ENCODE data around the gene LIPH.
"Not testable (repeated sequence)": the region's sequence is repeated elsewhere in the genome, so short reads cannot be mapped to it uniquely, and the experiment has no call there.

The LIPH gene

DNA sequence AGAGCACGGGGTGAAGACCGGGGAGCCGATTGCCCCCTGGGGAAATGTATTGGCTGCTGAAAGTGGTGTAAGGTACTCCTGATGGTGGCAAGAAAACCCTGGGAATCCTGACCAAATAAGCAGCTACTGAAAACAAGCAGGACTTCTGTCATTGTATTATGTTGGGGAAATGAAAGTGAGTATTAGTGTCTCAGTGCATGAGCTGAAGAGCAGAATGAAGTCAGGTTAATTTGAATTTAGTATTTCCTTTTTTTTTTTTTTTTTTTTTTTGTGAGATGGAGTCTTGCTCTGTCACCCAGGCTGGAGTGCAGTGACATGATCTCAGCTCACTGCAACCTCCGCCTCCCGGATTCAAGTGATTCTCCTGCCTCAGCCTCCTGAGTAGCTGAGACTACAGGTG is 86.3 kb downstream of the LIPH start:
- H3K4me1 ChIP-seq (ENCODE audit: control insufficient read depth in 2 of 2, insufficient read depth in 1 of 2, low read depth in 1 of 2, low read length in 2 of 2); H3K4ac ChIP-seq (ENCODE audit: low read length); H3K27ac ChIP-seq (replicated peaks; ENCODE audit: low read length); H3K18ac ChIP-seq (ENCODE audit: low read length); H3K9me3 ChIP-seq (replicated peaks in 1 of 2; ENCODE audit: control insufficient read depth in 2 of 2, insufficient read depth in 1 of 2, low read depth in 1 of 2, low read length in 2 of 2); H2AK5ac ChIP-seq (ENCODE audit: low read depth, low read length); H3K4me3 ChIP-seq (ENCODE audit: low read length in 2 of 2); H4K8ac ChIP-seq (ENCODE audit: low read depth, low read length); H3K79me1 ChIP-seq (ENCODE audit: low read depth, low read length); H3K23ac ChIP-seq (ENCODE audit: low read depth, low read length, poor library complexity); H3K9ac ChIP-seq (ENCODE audit: low read depth, low read length, poor library complexity); H3K27me3 ChIP-seq (ENCODE audit: control insufficient read depth in 3 of 3, insufficient read depth in 3 of 3, low read depth in 1 of 3, low read length in 3 of 3); H3K4me2 ChIP-seq (ENCODE audit: insufficient read depth, low read length, poor library complexity, severe bottlenecking); H2BK12ac ChIP-seq (ENCODE audit: low read length); H2BK120ac ChIP-seq (ENCODE audit: low read depth, low read length); H4K91ac ChIP-seq (ENCODE audit: low read depth, low read length, poor library complexity); DNase-seq (ENCODE audit: low spot score); H2BK15ac ChIP-seq (ENCODE audit: low read length); H2BK5ac ChIP-seq (ENCODE audit: low read length); H3K14ac ChIP-seq (ENCODE audit: low read length); H2AFZ ChIP-seq (ENCODE audit: low read length): not testable (repeated sequence)
- no CpG with 5 or more reads among the region's 5 CpGs for WGBS, 2 donors (ENCODE audit: extremely low coverage in 2 of 2, insufficient read length in 2 of 2, insufficient replicate concordance in 1 of 2)
- H3K36me3 ChIP-seq (replicated peaks in 1 of 2; ENCODE audit: control insufficient read depth in 2 of 2, insufficient read depth in 2 of 2, low read length in 2 of 2): peaks cover 4 to 21% of the 10 kb centered on the region in 2 donors

DNA sequence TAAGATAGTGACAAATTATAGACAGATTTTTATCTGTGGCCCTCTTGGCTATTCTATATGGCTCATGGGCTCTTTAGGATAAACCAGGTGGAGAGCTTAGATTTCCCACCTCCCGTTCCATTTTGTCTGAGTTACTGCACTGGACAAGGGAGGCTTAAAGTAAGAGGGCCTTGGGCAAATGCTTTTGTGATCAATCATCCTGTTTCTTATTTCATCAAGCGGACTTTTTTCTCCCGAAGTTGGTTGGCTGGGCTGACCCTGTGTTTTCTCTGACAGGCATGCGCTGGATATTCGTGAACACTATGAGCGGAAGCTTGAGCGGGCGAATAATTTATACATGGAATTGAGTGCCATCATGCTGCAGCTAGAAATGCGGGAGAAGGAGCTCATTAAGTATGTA is 86.9 kb downstream of the LIPH start:
- Histone ChIP-seq H3K9ac (ENCODE audit: low read depth, low read length, poor library complexity) (no peak overlapping the region), H2BK5ac (ENCODE audit: low read length) (no peak overlapping the region), H3K79me1 (ENCODE audit: low read depth, low read length) (no peaks in the 10 kb centered on the region), H2BK12ac (ENCODE audit: low read length) (no peak overlapping the region), H3K4me2 (ENCODE audit: insufficient read depth, low read length, poor library complexity, severe bottlenecking) (no peak overlapping the region), H3K36me3 (replicated peaks in 1 of 2; ENCODE audit: control insufficient read depth in 2 of 2, insufficient read depth in 2 of 2, low read length in 2 of 2) (peaks cover 4 to 21% of the 10 kb centered on the region in 2 donors), H3K27me3 (ENCODE audit: control insufficient read depth in 3 of 3, insufficient read depth in 3 of 3, low read depth in 1 of 3, low read length in 3 of 3) (no peaks in the 10 kb centered on the region), H2BK120ac (ENCODE audit: low read depth, low read length) (no peak overlapping the region), H3K4me3 (ENCODE audit: low read length in 2 of 2) (no peak overlapping the region), H2BK15ac (ENCODE audit: low read length) (no peak overlapping the region), H3K18ac (ENCODE audit: low read length) (no peak overlapping the region), H4K91ac (ENCODE audit: low read depth, low read length, poor library complexity) (no peak overlapping the region), H3K27ac (replicated peaks; ENCODE audit: low read length) (no peak overlapping the region), H3K23ac (ENCODE audit: low read depth, low read length, poor library complexity) (no peak overlapping the region), H4K8ac (ENCODE audit: low read depth, low read length) (no peak overlapping the region), H2AFZ (ENCODE audit: low read length) (no peak overlapping the region), H2AK5ac (ENCODE audit: low read depth, low read length) (no peak overlapping the region), H3K4me1 (ENCODE audit: control insufficient read depth in 2 of 2, insufficient read depth in 1 of 2, low read depth in 1 of 2, low read length in 2 of 2) (no peaks in the 10 kb centered on the region), H3K14ac (ENCODE audit: low read length) (no peak overlapping the region), H3K4ac (ENCODE audit: low read length) (no peak overlapping the region), H3K9me3 (replicated peaks in 1 of 2; ENCODE audit: control insufficient read depth in 2 of 2, insufficient read depth in 1 of 2, low read depth in 1 of 2, low read length in 2 of 2) (no peaks in the 10 kb centered on the region)
- WGBS, 2 donors (ENCODE audit: extremely low coverage in 2 of 2, insufficient read length in 2 of 2, insufficient replicate concordance in 1 of 2): no CpG with 5 or more reads among the region's 9 CpGs
- no peak for DNase-seq (ENCODE audit: low spot score)

DNA sequence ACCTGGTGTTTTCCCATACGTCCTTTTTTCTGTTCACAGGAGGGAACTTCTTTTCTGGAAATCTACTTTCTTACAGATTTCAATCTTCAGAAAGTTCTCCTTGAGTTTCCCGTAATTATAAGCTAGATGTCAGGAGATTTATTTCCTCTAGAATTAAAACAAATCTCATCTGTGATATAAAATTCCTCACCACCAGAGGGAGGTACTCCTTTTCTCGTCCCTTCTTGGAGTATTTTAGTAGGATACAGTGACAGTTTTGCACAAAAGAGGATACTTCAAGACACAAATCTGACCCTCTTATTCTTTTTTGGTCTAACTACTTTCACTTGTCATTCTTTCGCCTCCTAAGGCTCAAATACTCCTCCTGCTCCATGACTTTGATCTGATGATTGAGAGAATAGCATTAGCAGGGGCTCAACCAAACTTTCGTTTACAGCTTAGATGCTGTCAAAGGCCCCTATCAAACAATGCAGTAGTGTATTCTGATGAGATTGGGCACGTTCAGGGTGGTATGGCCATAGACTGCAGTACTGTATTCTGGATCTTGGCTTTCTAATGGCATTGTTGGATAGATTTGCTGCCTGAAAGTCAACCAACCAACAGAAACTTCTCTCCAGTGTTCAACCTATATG is 91.6 kb downstream of the LIPH start:
- no CpG with 5 or more reads among the region's 6 CpGs for WGBS, 2 donors (ENCODE audit: extremely low coverage in 2 of 2, insufficient read length in 2 of 2, insufficient replicate concordance in 1 of 2)
- H3K18ac ChIP-seq (ENCODE audit: low read length): no peak overlapping the region
- H3K23ac ChIP-seq (ENCODE audit: low read depth, low read length, poor library complexity): no peak overlapping the region
- H3K14ac ChIP-seq (ENCODE audit: low read length): no peak overlapping the region
- H3K27ac ChIP-seq (replicated peaks; ENCODE audit: low read length): no peak overlapping the region
- no peaks in the 10 kb centered on the region for H3K27me3 ChIP-seq (ENCODE audit: control insufficient read depth in 3 of 3, insufficient read depth in 3 of 3, low read depth in 1 of 3, low read length in 3 of 3)
- H2AFZ ChIP-seq (ENCODE audit: low read length): no peak overlapping the region
- no peaks in the 10 kb centered on the region for H3K79me1 ChIP-seq (ENCODE audit: low read depth, low read length)
- no peak overlapping the region for H4K91ac ChIP-seq (ENCODE audit: low read depth, low read length, poor library complexity)
- no peak for DNase-seq (ENCODE audit: low spot score)
- H3K4ac ChIP-seq (ENCODE audit: low read length): no peak overlapping the region
- H2BK120ac ChIP-seq (ENCODE audit: low read depth, low read length): no peak overlapping the region
- no peak overlapping the region for H3K4me3 ChIP-seq (ENCODE audit: low read length in 2 of 2)
- H4K8ac ChIP-seq (ENCODE audit: low read depth, low read length): no peak overlapping the region
- H2BK5ac ChIP-seq (ENCODE audit: low read length): no peak overlapping the region
- no peaks in the 10 kb centered on the region for H3K4me1 ChIP-seq (ENCODE audit: control insufficient read depth in 2 of 2, insufficient read depth in 1 of 2, low read depth in 1 of 2, low read length in 2 of 2)
- no peak overlapping the region for H2AK5ac ChIP-seq (ENCODE audit: low read depth, low read length)
- peaks cover 3 to 5% of the 10 kb centered on the region in 2 donors for H3K36me3 ChIP-seq (replicated peaks in 1 of 2; ENCODE audit: control insufficient read depth in 2 of 2, insufficient read depth in 2 of 2, low read length in 2 of 2)
- no peak overlapping the region for H3K4me2 ChIP-seq (ENCODE audit: insufficient read depth, low read length, poor library complexity, severe bottlenecking)
- no peak overlapping the region for H2BK12ac ChIP-seq (ENCODE audit: low read length)
- H3K9ac ChIP-seq (ENCODE audit: low read depth, low read length, poor library complexity): no peak overlapping the region
- no peaks in the 10 kb centered on the region for H3K9me3 ChIP-seq (replicated peaks in 1 of 2; ENCODE audit: control insufficient read depth in 2 of 2, insufficient read depth in 1 of 2, low read depth in 1 of 2, low read length in 2 of 2)
- no peak overlapping the region for H2BK15ac ChIP-seq (ENCODE audit: low read length)

DNA sequence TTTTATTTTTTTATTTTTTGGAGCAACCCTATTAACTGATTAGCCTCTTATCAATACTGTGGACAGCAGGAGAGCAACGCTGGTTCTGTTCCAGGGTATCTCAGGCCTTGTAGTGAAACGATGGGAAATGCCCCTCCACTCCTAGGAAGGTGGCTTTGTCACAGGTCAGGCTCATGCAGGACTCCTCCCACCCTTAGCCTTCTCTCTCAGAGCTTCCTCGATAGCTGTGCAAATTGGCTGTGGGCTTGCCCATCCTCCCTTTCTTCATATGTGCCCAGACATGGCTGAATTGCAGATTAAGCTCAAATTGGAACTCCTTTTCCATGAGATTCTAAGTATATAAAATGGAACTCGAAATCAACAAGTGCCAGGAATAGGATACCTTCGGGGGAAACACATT is 92.1 kb downstream of the LIPH start:
- no peak overlapping the region for H4K91ac ChIP-seq (ENCODE audit: low read depth, low read length, poor library complexity)
- no peak overlapping the region for H3K4me3 ChIP-seq (ENCODE audit: low read length in 2 of 2)
- H3K4me1 ChIP-seq (ENCODE audit: control insufficient read depth in 2 of 2, insufficient read depth in 1 of 2, low read depth in 1 of 2, low read length in 2 of 2): no peaks in the 10 kb centered on the region
- no peaks in the 10 kb centered on the region for H3K9me3 ChIP-seq (replicated peaks in 1 of 2; ENCODE audit: control insufficient read depth in 2 of 2, insufficient read depth in 1 of 2, low read depth in 1 of 2, low read length in 2 of 2)
- no peak overlapping the region for H3K18ac ChIP-seq (ENCODE audit: low read length)
- H2AK5ac ChIP-seq (ENCODE audit: low read depth, low read length): no peak overlapping the region
- H2BK120ac ChIP-seq (ENCODE audit: low read depth, low read length): no peak overlapping the region
- no peaks in the 10 kb centered on the region for H3K27me3 ChIP-seq (ENCODE audit: control insufficient read depth in 3 of 3, insufficient read depth in 3 of 3, low read depth in 1 of 3, low read length in 3 of 3)
- H3K4ac ChIP-seq (ENCODE audit: low read length): no peak overlapping the region
- no peak overlapping the region for H3K14ac ChIP-seq (ENCODE audit: low read length)
- H3K27ac ChIP-seq (replicated peaks; ENCODE audit: low read length): no peak overlapping the region
- H4K8ac ChIP-seq (ENCODE audit: low read depth, low read length): no peak overlapping the region
- no peak overlapping the region for H3K4me2 ChIP-seq (ENCODE audit: insufficient read depth, low read length, poor library complexity, severe bottlenecking)
- H2AFZ ChIP-seq (ENCODE audit: low read length): no peak overlapping the region
- no peak overlapping the region for H2BK5ac ChIP-seq (ENCODE audit: low read length)
- H3K36me3 ChIP-seq (replicated peaks in 1 of 2; ENCODE audit: control insufficient read depth in 2 of 2, insufficient read depth in 2 of 2, low read length in 2 of 2): peaks cover 0 to 2% of the 10 kb centered on the region in 2 donors
- no peak overlapping the region for H2BK12ac ChIP-seq (ENCODE audit: low read length)
- H3K23ac ChIP-seq (ENCODE audit: low read depth, low read length, poor library complexity): no peak overlapping the region
- DNase-seq (ENCODE audit: low spot score): no peak
- no peak overlapping the region for H2BK15ac ChIP-seq (ENCODE audit: low read length)
- no CpG with 5 or more reads among the region's 5 CpGs for WGBS, 2 donors (ENCODE audit: extremely low coverage in 2 of 2, insufficient read length in 2 of 2, insufficient replicate concordance in 1 of 2)
- H3K79me1 ChIP-seq (ENCODE audit: low read depth, low read length): no peaks in the 10 kb centered on the region
- H3K9ac ChIP-seq (ENCODE audit: low read depth, low read length, poor library complexity): no peak overlapping the region

Data from neuronal stem cell (in vitro differentiated cells).